Hippocampal formation (tissue), 2 donors: ENCODE data around the gene PLXND1.

Experiments
- DNase-seq, 2 donors: peaks; one replicate each; lab custom pipeline; 2025; lab: John Stamatoyannopoulos, UW

Gene PLXND1

DNA sequence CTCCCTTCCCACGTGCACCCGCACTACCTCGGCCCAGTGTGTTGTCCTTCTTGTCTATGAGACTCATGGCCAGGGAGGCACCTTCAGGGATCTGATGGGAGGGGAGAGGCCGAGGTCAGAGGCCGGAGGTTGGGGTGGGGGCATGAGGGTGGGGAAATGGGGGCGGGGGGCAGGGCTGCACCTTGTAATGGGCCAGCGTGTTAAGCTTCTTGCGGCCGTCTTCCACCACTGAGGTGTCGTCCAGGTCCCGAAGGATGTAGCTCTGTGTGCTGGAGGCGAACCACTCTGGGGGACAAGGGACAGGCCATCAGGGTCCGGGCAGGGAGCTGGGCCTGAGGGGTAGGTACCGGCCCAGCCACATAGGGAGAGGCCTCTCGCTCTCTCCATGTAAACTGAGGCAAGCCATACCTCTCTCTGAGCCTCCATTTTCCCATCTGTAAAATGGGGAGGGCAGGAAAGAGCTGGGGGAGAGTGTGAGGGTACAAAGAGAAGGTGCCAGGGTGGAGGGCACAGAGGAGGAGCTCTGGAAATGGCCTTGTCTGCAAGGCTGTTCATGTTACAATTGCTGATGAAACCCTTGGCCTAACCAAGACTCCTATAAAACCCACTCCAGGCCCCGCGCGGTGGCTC is 44.7 kb downstream of the PLXND1 start:
- DNase-seq: no peak

DNA sequence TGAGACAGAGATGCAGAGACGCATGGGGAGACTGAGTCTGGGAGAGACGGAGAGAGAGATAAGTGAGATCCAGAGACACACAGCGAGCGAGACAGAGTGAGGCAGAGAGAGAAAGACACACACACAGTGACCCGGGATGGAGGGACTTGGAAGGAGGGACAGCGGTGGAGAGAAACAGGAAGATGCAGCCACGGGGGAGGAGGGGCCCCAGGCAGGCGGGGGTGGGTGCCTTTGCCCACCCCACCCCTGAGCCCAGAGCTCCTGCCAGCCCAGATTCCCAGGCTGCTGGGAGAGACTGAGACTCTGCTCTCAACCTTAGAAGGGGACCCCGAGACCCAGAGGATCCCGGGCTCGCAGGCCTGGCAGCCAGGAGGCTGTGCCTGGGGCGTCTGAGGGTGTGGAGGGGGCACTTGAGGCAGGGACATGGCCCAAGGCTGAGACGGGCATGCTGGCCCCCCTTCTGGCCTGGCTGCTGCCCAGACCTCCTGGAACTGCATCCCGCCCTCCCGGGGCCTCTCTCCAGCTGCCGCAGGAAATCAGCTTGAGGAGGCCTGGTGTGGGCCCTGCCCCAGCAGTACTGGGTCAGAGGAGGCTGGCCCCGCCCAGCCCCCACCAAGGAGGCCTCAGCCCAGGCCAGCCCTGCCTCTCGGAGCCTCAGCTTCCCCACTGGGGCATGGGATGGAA is 45.4 kb downstream of the PLXND1 start:
- DNase-seq: no peak

DNA sequence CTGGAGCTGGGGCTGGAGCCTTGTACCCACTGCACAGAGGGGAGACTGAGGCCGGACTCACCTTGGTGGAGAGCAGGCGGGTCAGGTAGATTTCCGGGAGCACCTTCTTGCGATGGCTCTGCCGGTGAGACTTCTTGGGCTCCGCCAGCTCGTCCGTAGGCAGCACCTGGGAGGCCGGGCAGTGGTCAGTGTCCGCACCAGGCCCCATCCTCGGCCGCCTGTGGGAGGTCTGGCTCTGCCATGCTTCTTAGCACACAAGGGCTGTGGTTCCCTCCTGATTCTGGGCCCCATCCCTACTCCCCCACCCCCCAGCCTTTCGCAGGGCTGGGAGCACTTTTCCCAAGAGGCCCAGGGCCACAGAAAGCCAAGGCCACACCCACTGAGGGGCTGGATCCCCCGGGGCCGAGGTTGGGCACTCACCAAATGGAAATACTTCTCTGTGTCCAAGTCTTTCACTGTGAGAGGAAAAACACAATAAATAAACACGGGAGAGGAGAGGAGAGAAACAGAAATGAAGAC is 46.1 kb downstream of the PLXND1 start:
- no peak for DNase-seq

DNA sequence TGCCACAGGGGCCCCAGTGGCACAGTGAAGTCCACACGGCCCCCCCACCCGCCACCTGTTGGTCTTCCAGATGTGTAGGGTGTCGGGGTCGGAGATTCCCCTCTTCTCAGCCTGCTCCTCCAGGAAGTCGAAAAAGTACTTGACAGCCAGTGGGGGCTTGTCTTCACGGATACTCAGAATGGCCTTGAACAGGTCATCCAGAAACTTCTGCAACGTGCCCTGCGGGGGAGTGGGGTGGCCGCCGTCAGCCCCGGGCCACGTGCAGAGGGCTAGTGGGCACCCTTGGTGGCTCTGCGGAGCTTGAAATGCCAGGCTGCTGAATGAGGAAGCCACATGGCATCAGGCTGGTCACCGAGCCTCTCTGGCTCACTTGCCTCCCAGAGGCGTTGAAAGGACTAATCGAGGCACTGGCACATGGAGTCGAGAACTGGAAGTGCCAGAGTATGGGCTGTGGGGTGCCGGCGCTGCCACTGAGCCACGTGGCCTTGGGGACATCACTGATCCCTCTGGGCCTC is 46.9 kb downstream of the PLXND1 start:
- DNase-seq: no peak

GRCh38 chr3:129558772-129559564 is 47.5 kb downstream of the PLXND1 start:
- DNase-seq: no peak

GRCh38 chr3:129558081-129558771 is 48.2 kb downstream of the PLXND1 start:
- no peak for DNase-seq

GRCh38 chr3:129557548-129557894 is 49.0 kb downstream of the PLXND1 start:
- DNase-seq: no peak

- DNase-seq: no peak
Measured at GRCh38 chr3:129556890-129557547, 49.5 kb downstream of the PLXND1 start.

GRCh38 chr3:129556358-129556695 is 50.1 kb downstream of the PLXND1 start:
- no peak for DNase-seq

GRCh38 chr3:129555616-129556357 is 50.7 kb downstream of the PLXND1 start:
- no peak for DNase-seq

DNA sequence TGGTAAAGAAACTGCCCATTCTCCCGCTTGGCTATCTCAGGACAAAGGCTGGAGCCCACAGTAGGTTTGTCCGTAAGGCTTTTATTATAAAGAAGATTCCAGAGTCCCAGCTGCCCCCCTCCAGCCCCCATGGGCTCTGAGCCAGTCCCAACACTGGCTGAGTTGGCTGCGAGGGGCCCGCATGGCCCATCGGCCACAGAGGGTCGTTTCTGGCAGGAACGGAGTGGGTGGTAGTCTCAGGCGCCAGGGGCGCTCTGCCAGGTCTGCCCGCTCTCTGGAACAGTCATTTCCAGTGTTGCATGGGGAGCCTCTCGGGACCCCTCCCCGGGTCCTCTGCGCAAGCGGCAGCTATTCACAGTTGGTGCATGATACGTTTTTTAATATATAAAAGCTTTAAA is 51.3 kb downstream of the PLXND1 start:
- no peak for DNase-seq

- no peak for DNase-seq
Measured at GRCh38 chr3:129554356-129555152, 51.9 kb downstream of the PLXND1 start.

DNA sequence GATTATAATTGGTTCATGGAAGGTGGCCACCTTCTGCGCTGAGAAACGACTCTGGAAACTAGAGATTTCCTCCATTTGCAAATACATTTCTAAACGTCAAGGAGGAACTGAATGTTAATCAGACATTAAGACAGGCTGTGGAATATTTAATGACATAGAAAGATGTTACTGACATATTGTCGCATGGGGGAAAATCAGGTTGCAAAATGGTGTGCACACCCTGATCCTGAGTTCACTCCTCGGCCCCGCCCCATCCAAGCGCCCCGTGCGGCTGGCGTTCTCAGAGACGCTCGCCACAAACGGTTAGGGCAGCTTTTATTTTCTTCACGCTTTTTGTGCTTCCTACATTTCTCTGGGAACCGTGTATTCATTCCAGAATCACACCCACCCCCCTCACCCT is 52.8 kb downstream of the PLXND1 start:
- no peak for DNase-seq

GRCh38 chr3:129553171-129553570 is 53.3 kb downstream of the PLXND1 start:
- DNase-seq: no peak

DNA sequence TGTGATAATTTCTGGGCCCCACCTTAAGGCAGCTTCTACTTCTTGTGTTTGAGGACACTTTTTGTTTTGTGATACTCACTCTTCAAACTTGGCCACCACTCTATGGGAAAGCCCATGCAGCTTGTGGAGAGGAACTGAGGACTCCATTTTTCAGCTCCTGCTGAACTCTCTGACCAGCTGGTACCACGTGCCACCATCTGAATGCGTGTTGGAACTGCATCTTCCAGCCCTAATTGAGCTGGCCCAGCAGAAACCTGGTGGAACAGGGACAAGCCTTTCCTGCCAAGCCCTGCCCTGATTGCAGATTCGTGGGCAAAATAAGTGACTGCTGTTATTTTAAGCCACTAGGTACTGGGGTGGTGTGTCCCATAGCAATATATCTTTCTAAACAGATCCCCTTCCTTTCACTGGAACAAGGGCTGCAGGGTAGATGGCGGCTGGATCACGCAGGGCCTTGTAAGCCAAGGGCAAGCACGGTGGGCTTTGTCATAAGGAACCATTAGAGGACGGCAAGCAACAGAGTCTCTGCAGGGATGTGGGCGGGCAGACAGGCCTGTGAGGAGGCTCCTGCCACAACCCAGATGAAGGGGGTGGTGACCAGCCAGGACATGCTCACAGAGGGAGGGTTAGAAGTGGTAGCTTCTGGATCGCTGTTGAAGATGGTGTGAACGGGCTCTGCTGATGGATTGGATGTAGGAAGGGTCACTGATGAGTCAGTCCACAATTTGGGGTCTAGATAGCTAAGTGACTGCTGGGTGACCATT is 54.0 kb downstream of the PLXND1 start:
- DNase-seq: no peak

DNA sequence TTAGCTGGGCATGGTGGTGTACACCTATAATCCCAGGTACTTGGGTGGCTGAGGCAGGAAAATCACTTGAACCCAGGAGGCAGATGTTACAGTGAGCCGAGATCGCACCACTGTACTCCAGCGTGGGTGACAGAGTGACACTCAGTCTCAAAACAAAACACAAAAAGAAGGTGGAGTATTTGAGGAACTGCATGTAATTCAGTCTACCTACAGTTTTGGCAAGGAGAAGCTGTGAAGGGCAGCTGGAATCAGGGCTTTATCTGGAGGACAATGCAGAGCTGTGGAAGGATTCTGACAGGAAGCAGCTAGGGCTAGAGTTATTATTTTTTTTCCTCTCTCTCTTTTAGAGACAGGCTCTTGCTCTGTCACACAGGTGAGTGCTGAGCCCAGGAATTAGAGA is 56.7 kb downstream of the PLXND1 start:
- DNase-seq: no peak

DNA sequence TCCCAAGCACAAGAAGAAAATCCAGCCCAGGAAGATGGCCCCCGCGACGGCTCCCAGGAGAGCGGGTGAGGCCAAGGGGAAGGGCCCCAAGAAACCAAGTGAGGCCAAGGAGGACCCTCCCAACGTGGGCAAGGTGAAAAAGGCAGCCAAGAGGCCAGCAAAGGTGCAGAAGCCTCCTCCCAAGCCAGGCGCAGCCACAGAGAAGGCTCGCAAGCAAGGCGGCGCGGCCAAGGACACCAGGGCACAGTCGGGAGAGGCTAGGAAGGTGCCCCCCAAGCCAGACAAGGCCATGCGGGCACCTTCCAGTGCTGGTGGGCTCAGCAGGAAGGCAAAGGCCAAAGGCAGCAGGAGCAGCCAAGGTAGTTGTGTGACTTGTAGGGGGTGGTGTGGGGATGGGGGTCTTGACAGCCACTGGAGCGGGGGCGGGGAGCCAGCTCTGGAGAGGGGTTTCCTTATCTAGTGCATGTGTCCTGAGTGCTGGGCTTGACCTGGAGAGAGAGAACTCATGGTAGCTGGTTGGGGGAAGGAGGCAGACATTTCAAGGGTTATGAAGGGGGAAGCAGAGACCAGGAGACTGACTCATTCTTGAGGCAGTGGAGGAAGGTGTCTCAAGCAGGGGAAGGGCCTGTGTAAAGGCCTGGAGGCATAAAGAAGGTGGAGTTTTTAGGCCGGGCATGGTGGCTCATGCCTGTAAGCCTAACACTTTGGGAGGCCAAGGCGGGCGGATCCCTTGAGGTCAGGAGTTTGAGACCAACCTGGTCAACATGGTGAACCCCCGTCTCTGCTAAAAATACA is 57.3 kb downstream of the PLXND1 start:
- DNase-seq: no peak

DNA sequence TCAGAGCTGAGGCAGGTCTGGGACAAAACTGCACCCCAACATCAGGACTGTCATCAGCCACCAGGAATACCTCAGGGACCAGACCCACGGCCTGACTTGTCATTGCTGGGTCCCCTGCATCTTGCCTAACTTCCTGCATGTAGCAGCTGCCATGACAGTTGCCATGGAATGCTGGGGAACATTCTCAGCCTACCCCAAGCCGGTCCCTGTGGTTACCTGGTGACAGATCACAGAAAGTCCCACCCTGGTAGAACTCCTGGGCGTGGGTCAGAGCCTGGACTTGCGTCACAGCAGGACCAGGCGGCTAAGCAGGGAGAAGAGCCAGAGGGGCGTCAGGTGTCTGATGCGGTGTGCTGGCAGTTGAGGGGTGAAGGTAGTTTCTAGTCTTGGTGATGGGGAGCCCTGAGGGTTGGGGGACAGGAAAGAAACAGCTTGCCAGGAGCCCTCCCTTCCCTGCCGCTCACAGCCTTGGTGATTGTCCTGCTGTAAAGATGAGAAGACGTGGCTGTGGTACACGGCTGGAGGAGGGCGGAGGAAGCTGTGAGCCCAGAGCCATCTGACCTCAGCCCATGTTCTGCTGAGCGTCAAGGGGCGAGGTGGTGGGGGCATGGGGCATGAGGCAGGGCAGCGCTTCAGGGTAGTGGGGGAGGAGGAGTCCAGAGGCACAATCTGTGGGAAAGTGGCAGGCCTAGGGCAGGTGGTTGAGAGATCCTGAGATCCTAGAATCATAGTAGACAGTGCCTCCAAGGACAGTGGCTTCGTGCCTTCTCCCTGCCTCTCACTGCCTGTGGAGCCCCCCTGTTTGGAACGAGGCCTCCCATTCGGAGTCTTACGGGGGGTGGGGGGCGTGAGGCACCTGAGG is 58.1 kb downstream of the PLXND1 start:
- DNase-seq: no peak
